Breast epithelium (tissue), 3 donors: ENCODE data around the gene AHNAK2.

Source experiments
- CTCF ChIP-seq, 3 donors: fragments of 450-650 bp; IDR thresholded peaks; one replicate each; pipeline ENCODE4 v1.5.1; 2016 to 2017; ENCODE audit warnings: antibody characterized with exemption in 3 of 3, mild to moderate bottlenecking in 3 of 3, moderate library complexity in 3 of 3
- POLR2A ChIP-seq: fragments of 450-650 bp; IDR thresholded peaks from one replicate; pipeline ENCODE4 v1.6.1; 2016; ENCODE audit warnings: antibody characterized with exemption, mild to moderate bottlenecking, moderate library complexity

DNA sequence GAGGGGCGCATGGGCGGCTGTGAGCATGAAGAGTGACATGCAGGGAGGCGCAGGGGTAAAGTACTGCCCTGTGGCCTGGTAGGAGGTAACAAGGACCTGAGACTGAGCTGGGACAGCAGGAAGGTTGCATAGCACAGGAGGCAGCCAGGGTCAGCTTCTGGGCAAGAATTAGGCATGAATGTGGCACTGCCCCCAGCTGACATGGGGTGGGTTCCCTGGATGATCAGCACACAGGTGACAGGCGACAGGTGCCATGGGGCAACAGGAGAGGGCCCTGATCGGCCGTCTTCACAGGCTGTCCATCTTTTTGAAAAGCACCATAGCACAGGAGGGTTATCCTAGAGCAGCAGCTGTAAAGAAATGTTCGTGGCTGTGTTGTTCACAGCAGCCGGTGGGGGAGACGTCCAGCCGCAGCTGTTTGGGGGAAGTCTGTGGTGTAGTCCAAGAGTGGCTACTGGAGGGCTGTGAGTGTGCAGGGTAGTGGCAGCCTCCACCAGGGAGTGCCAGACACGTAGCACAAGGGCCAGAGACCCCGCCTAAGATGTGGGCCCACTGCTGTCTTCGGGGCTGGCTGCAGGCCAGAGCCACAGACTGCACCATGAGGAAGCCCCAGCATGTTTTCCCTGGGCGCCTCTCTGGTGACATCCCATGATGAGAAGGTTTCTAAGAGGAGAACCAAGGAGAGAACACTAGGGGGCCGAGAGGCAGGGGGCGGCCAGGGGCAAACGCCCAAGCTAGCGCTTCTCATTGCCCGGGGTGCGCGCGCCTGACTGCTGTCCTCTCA lies 15.8 kb upstream of the AHNAK2 start:
- TF ChIP-seq CTCF (IDR thresholded peaks at IDR 0.05) = no peak
- no peak for TF ChIP-seq POLR2A
